K562 (cell line): ENCODE results near the gene KATNB1. TPM values are rescaled to one million over a fixed set of nuclear protein-coding genes. Genes with fewer than 3 reads are reported as not detected.

Experiments
- ATAC-seq: fragments of 200-7000 bp; cut with Tn5 transposase; 3 replicates; pipeline ENCODE4 v1.9.1; 2020; ENCODE audit warnings: moderate library complexity
- BruUV-seq: library from RNA; stranded (reverse); fragments of 400-500 nt; replicated peaks from 2 replicates; lab custom pipeline; 2021; lab: Mats Ljungman, UMichigan
- CTCF ChIA-PET: fragments of 300-600 bp; formaldehyde crosslinking; extraction: SDS; loops from one replicate; lab custom pipeline; 2021; ENCODE audit warnings: low intra/inter-chr PET ratio; lab: Yijun Ruan, JAX
- POLR2A ChIA-PET: fragments of 300-600, 350-650 bp; sonication (Branson Sonifier 250); formaldehyde crosslinking; extraction: SDS; loops from one replicate; lab custom pipeline; 2021; ENCODE audit warnings: antibody characterized with exemption, inconsistent platforms; lab: Yijun Ruan, JAX
- DNase-seq, 4 experiments: peaks; one replicate each; pipeline versions ENCODE4 v3.0.0 to v3.0.0-alpha.2; 2011 to 2018; ENCODE audit warnings: low spot score in 3 of 4, mixed read lengths in 3 of 4; ENCODE audit errors: extremely low read depth in 1 of 4
- FAIRE-seq: peaks from 2 replicates; lab custom pipeline; 2011; peaks lifted over from hg19 to GRCh38; lab: Jason Lieb, UNC
- H2AFZ ChIP-seq: 2 replicates; pipeline ENCODE4 v1.6.0; 2011; ENCODE audit warnings: low read depth, low read length, control low read depth, inconsistent platforms
- H3K27ac ChIP-seq: fragments of 200-600 bp; 3 replicates; pipeline ENCODE4 v1.8.0; 2011; ENCODE audit warnings: low read depth, mild to moderate bottlenecking, control low read depth, inconsistent platforms, low read length, moderate library complexity, mixed read lengths; ENCODE audit errors: extremely low read depth
- H3K27me3 ChIP-seq, 2 experiments: fragments of 300-600 bp in 1 of 2; 2 replicates in 1 of 2; 3 replicates in 1 of 2; pipeline versions ENCODE4 v1.6.0 to v1.8.0; 2011; ENCODE audit warnings: inconsistent platforms in 2 of 2, low read length in 2 of 2, mild to moderate bottlenecking in 1 of 2, mixed read lengths in 1 of 2, moderate library complexity in 1 of 2; ENCODE audit not compliant: control insufficient read depth in 2 of 2, insufficient read depth in 2 of 2
- H3K36me3 ChIP-seq: fragments of 300-600 bp; 3 replicates; pipeline ENCODE4 v1.8.0; 2011; ENCODE audit warnings: mild to moderate bottlenecking, low read length, inconsistent platforms; ENCODE audit not compliant: control insufficient read depth, insufficient read depth
- H3K4me1 ChIP-seq, 2 experiments: fragments of 200-600 bp in 1 of 2; replicated peaks in 1 of 2; 2 replicates in 1 of 2; 3 replicates in 1 of 2; pipeline versions ENCODE4 v1.5.1 to v1.8.0; 2011; ENCODE audit warnings: inconsistent platforms in 2 of 2, low read length in 2 of 2, mild to moderate bottlenecking in 1 of 2, mixed read lengths in 1 of 2, moderate library complexity in 1 of 2; ENCODE audit not compliant: control insufficient read depth in 2 of 2, insufficient read depth in 2 of 2
- H3K4me2 ChIP-seq: 2 replicates; pipeline ENCODE4 v1.6.1; 2011; ENCODE audit warnings: low read length, control low read depth, inconsistent platforms, mixed read lengths; ENCODE audit not compliant: insufficient read depth
- H3K4me3 ChIP-seq: fragments of 200-600 bp; sonication (generic), shearing (Covaris generic); 2 replicates; pipeline ENCODE4 v1.5.1; 2016; ENCODE audit warnings: control low read depth, inconsistent platforms
- H3K79me2 ChIP-seq: fragments of 200-600 bp; 3 replicates; pipeline ENCODE4 v1.8.0; 2011; ENCODE audit warnings: low read length, inconsistent platforms; ENCODE audit not compliant: control insufficient read depth, insufficient read depth
- H3K9ac ChIP-seq, 2 experiments: 2 replicates each; pipeline versions ENCODE4 v1.6.0 to v1.6.1; 2011; ENCODE audit warnings: low read depth in 2 of 2, low read length in 2 of 2, control low read depth in 1 of 2, inconsistent platforms in 1 of 2, mild to moderate bottlenecking in 1 of 2, mixed read lengths in 1 of 2; ENCODE audit not compliant: insufficient read depth in 1 of 2
- H3K9me1 ChIP-seq: one replicate; pipeline ENCODE4 v1.6.0; 2011; ENCODE audit warnings: inconsistent platforms, mild to moderate bottlenecking, low read length, moderate library complexity; ENCODE audit not compliant: control insufficient read depth, insufficient read depth
- H3K9me3 ChIP-seq: replicated peaks from 2 replicates; pipeline ENCODE4 v1.5.1; 2011; ENCODE audit warnings: low read depth, low read length, inconsistent platforms; ENCODE audit not compliant: control insufficient read depth, insufficient read depth
- H4K20me1 ChIP-seq: replicated peaks from 2 replicates; pipeline ENCODE4 v1.6.1; 2011; ENCODE audit warnings: low read length, inconsistent platforms, mixed read lengths; ENCODE audit not compliant: control insufficient read depth, insufficient read depth
- BCLAF1 ChIP-seq, 2 experiments: fragments of 450-650 bp in 1 of 2; IDR thresholded peaks; 2 replicates each; pipeline ENCODE4 v1.6.1; 2011 to 2017; ENCODE audit warnings: low read depth in 2 of 2, antibody characterized with exemption in 1 of 2, borderline replicate concordance in 1 of 2, low read length in 1 of 2, mild to moderate bottlenecking in 1 of 2, mixed read lengths in 1 of 2; ENCODE audit not compliant: control insufficient read depth in 1 of 2
- BCOR ChIP-seq: fragments of 450-650 bp; IDR thresholded peaks from 2 replicates; pipeline ENCODE4 v1.6.1; 2016
- CBFA2T3 ChIP-seq: fragments of 450-650 bp; IDR thresholded peaks from 2 replicates; pipeline ENCODE4 v1.6.1; 2017
- CREBBP ChIP-seq: IDR thresholded peaks from one replicate; pipeline ENCODE4 v1.6.1; 2012; ENCODE audit warnings: low read depth, mild to moderate bottlenecking, control low read depth, inconsistent platforms, low read length
- IFI16 ChIP-seq: fragments of 250-450 bp; sonication (Bioruptor Pico); IDR thresholded peaks from 2 replicates; pipeline ENCODE4 v2.1.2; 2022; ENCODE audit warnings: mild to moderate bottlenecking, inconsistent platforms
- MCM7 ChIP-seq, 2 experiments: fragments of 450-650 bp; IDR thresholded peaks; 2 replicates each; pipeline ENCODE4 v1.6.1; 2016 to 2018
- MECOM ChIP-seq: fragments of 250-450 bp; sonication (Bioruptor Pico); IDR thresholded peaks from 2 replicates; pipeline ENCODE4 v1.8.0; 2022; ENCODE audit warnings: inconsistent platforms
- RNF2 ChIP-seq: sonication (generic); IDR thresholded peaks from 2 replicates; pipeline ENCODE4 v1.6.1; 2016
- SIX5 ChIP-seq, 2 experiments: IDR thresholded peaks; 2 replicates each; pipeline ENCODE4 v1.6.1; 2011; ENCODE audit warnings: low read length in 2 of 2, borderline replicate concordance in 1 of 2, low read depth in 1 of 2, mild to moderate bottlenecking in 1 of 2, moderate library complexity in 1 of 2; ENCODE audit not compliant: insufficient read depth in 1 of 2
- ZNF174 ChIP-seq: fragments of 250-450 bp; sonication (Bioruptor Pico); IDR thresholded peaks from 2 replicates; pipeline ENCODE4 v1.4.0; 2020; ENCODE audit warnings: mild to moderate bottlenecking
- ZNF586 ChIP-seq: fragments of 450-650 bp; formaldehyde crosslinking; conservative IDR thresholded peaks from 2 replicates; pipeline ENCODE4 v1.4.0; 2020; ENCODE audit warnings: mild to moderate bottlenecking, moderate library complexity
- WGBS: fragments of 100-300 bp; shearing (Covaris generic); methylation state at CpG from one replicate; pipeline ENCODE4 v1.1.6; 2016; ENCODE audit warnings: low coverage, mixed read lengths; ENCODE audit not compliant: insufficient coverage; ENCODE audit errors: missing lambda C conversion rate; 5-methylcytosine and 5-hydroxymethylcytosine counted together
- in situ Hi-C: fragments of 300-500 bp; cut with MboI; formaldehyde crosslinking; loops from 4 replicates; pipeline ENCODE4 v1.15.0; 2018; ENCODE audit warnings: inconsistent platforms, mixed read lengths
- intact Hi-C: fragments of 100-400 bp; cut with micrococcal nuclease; formaldehyde crosslinking; loops from 2 replicates; pipeline ENCODE4 v1.14.2; 2022
- polyA plus RNA-seq, 8 experiments: library from polyadenylated mRNA; depleted of rRNA in 4 of 8; stranded (reverse) in 5 of 8; unstranded in 3 of 8; fragments of >200 nt; fragmentation: Nextera tagmentation in 2 of 8; fragmentation: Illumina TruSeq in 1 of 8; extraction: Ambion mirVana in 2 of 8; extraction: Trizol in 1 of 8; gene quantifications; 2 replicates each; pipeline versions ENCODE4 v1.2.1 to v1.2.3, GENCODE V29; 2011 to 2014; ENCODE audit warnings: inconsistent platforms in 1 of 8, missing spikeins in 1 of 8
- total RNA-seq, 7 experiments: library from RNA; depleted of rRNA in 6 of 7; stranded (reverse); fragments of >200 nt in 6 of 7; fragmentation: Illumina TruSeq in 2 of 7; extraction: Trizol in 2 of 7; gene quantifications; 2 replicates each; pipeline versions ENCODE4 v1.2.1 to v1.2.3, GENCODE V29; 2011 to 2021; ENCODE audit warnings: low replicate concordance in 1 of 7
- TF ChIP-seq, protein P1 (sequence below), 2 experiments: IDR thresholded peaks; 2 replicates each; pipeline ENCODE4 v1.6.1; 2012; ENCODE audit warnings: improper control_type of control experiment in 2 of 2, low read depth in 2 of 2, low read length in 2 of 2, borderline replicate concordance in 1 of 2
- TF ChIP-seq, protein P2 (sequence below): sonication (generic); formaldehyde crosslinking; IDR thresholded peaks from 2 replicates; pipeline ENCODE4 v1.9.0; 2022; ENCODE audit warnings: mild to moderate bottlenecking, missing genetic modification reagents
- TF ChIP-seq, protein P3 (sequence below), 2 experiments: fragments of 450-650 bp; IDR thresholded peaks; 2 replicates each; pipeline ENCODE4 v1.6.1; 2016

KATNB1 gene
- total and polyA plus RNA-seq, 9 of the 15 experiments (the other 6 are each of a cell fraction or from before 2014, with no cell fraction given) = 1.2 to 52.6 (median 21.9) TPM

DNA sequence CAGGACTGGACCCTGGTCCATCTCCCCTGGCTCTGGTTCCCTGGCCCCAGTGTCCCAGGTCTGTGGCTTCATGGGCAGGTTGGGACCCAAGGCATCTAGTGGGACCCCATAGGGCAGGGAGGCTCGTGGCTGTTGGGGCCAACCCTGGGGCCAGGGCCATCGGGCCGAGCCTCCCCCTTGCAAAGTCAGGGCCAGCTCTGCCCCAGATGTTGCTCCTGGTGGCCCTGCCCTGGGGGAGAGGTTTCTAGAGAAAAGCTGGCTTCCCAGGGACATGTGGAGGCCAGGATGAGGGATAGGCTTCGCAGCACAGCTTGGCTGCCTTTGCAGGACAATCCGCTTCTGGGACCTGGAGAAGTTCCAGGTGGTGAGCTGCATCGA, 16.6 kb downstream of the KATNB1 start:
- no TSS peak for BruUV-seq
- 84% methylated on average over 4 of the region's 6 CpGs for WGBS
- Histone ChIP-seq H3K9ac (no peak overlapping the region; a peak in 1 of 4 replicates), H3K27ac (no peak overlapping the region), H3K9me3 (no peaks in the 10 kb centered on the region), H3K36me3 (peaks cover 57% of the 10 kb centered on the region; the same call in 2 of the 3 replicates), H3K4me1 (peaks cover 0 to 28% of the 10 kb centered on the region in 2 experiments; a peak in 2 of 5 replicates), H3K4me2 (no peak overlapping the region), H3K9me1 (no peaks in the 10 kb centered on the region), H4K20me1 (no peaks in the 10 kb centered on the region; the same call in none of the 2 replicates), H3K27me3 (no peaks in the 10 kb centered on the region), H2AFZ (no peak overlapping the region), H3K4me3 (no peak overlapping the region), H3K79me2 (no peaks in the 10 kb centered on the region)
- DNase-seq (no peak), ATAC-seq (no peak), FAIRE-seq (no peak)
- ChIA-PET CTCF (no interaction called here), POLR2A (interaction anchor here (0.9 to 1.0 kb wide), 2 partner anchors 8 to 266 kb away, joined by 3 read pairs; no protein-coding TSS in a partner anchor)
- in situ Hi-C loops = loop anchor here (10.0 kb wide), 1 partner anchor 253 kb away; the partner anchor contains the start of genes USB1 and ZNF319
- intact Hi-C loops = no loop called here
- TF ChIP-seq, protein P1, sequence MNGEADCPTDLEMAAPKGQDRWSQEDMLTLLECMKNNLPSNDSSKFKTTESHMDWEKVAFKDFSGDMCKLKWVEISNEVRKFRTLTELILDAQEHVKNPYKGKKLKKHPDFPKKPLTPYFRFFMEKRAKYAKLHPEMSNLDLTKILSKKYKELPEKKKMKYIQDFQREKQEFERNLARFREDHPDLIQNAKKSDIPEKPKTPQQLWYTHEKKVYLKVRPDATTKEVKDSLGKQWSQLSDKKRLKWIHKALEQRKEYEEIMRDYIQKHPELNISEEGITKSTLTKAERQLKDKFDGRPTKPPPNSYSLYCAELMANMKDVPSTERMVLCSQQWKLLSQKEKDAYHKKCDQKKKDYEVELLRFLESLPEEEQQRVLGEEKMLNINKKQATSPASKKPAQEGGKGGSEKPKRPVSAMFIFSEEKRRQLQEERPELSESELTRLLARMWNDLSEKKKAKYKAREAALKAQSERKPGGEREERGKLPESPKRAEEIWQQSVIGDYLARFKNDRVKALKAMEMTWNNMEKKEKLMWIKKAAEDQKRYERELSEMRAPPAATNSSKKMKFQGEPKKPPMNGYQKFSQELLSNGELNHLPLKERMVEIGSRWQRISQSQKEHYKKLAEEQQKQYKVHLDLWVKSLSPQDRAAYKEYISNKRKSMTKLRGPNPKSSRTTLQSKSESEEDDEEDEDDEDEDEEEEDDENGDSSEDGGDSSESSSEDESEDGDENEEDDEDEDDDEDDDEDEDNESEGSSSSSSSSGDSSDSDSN (IDR thresholded peaks at IDR 0.05; ENCODE audit: borderline replicate concordance in 1 of 2, low read depth in 2 of 2, low read length in 2 of 2) = no peak
- TF ChIP-seq BCLAF1 (IDR thresholded peaks at IDR 0.05; ENCODE audit: borderline replicate concordance in 1 of 2, control insufficient read depth in 1 of 2, low read depth in 2 of 2, low read length in 1 of 2) (no peak), CBFA2T3 (no peak), SIX5 (IDR thresholded peaks at IDR 0.05; ENCODE audit: borderline replicate concordance in 1 of 2, insufficient read depth in 1 of 2, low read depth in 1 of 2, low read length in 2 of 2) (no peak), BCOR (no peak), MCM7 (IDR thresholded peaks at IDR 0.05) (no peak), CREBBP (no peak), IFI16 (no peak), ZNF174 (CRISPR knock-in tag) (no peak), ZNF586 (CRISPR knock-in tag) (no peak), MECOM (no peak), RNF2 (no peak)
- TF ChIP-seq, protein P2, sequence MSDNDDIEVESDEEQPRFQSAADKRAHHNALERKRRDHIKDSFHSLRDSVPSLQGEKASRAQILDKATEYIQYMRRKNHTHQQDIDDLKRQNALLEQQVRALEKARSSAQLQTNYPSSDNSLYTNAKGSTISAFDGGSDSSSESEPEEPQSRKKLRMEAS (CRISPR knock-in tag) = no peak
- TF ChIP-seq, protein P3, sequence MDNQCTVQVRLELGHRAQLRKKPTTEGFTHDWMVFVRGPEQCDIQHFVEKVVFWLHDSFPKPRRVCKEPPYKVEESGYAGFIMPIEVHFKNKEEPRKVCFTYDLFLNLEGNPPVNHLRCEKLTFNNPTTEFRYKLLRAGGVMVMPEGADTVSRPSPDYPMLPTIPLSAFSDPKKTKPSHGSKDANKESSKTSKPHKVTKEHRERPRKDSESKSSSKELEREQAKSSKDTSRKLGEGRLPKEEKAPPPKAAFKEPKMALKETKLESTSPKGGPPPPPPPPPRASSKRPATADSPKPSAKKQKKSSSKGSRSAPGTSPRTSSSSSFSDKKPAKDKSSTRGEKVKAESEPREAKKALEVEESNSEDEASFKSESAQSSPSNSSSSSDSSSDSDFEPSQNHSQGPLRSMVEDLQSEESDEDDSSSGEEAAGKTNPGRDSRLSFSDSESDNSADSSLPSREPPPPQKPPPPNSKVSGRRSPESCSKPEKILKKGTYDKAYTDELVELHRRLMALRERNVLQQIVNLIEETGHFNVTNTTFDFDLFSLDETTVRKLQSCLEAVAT (IDR thresholded peaks at IDR 0.05) = no peak
